Osteocyte (in vitro differentiated cells): ENCODE results near the gene CCN2. TPM values are rescaled to one million over a fixed set of nuclear protein-coding genes. Genes with fewer than 3 reads are reported as not detected.

Experiments
- DNase-seq: peaks from one replicate; pipeline ENCODE4 v3.0.0; 2021; ENCODE audit warnings: mixed read lengths; ENCODE audit not compliant: unreplicated experiment; ENCODE audit errors: extremely low spot score
- H3K27ac Mint-ChIP-seq: one replicate; pipeline ENCODE4 v1.8.0; 2021; ENCODE audit warnings: mild to moderate bottlenecking, mixed read lengths; ENCODE audit not compliant: unreplicated experiment
- H3K27me3 Mint-ChIP-seq: one replicate; pipeline ENCODE4 v1.8.0; 2021; ENCODE audit warnings: mixed read lengths; ENCODE audit not compliant: unreplicated experiment
- H3K36me3 Mint-ChIP-seq: one replicate; pipeline ENCODE4 v1.8.0; 2021; ENCODE audit warnings: mixed read lengths; ENCODE audit not compliant: unreplicated experiment
- H3K4me1 Mint-ChIP-seq: one replicate; pipeline ENCODE4 v1.8.0; 2021; ENCODE audit warnings: mixed read lengths; ENCODE audit not compliant: unreplicated experiment
- H3K4me3 Mint-ChIP-seq: one replicate; pipeline ENCODE4 v1.8.0; 2021; ENCODE audit warnings: mild to moderate bottlenecking, moderate library complexity, mixed read lengths; ENCODE audit not compliant: unreplicated experiment
- H3K9me3 Mint-ChIP-seq: one replicate; pipeline ENCODE4 v1.8.0; 2021; ENCODE audit warnings: mixed read lengths; ENCODE audit not compliant: unreplicated experiment
- total RNA-seq: library from RNA; stranded (reverse); gene quantifications from 2 replicates; pipeline ENCODE4 v1.2.1, GENCODE V29; 2021
- TF ChIP-seq, protein P1 (sequence below): fragments of 200-600 bp; sonication (generic); IDR thresholded peaks from 2 replicates; pipeline ENCODE4 v1.5.0; 2021; ENCODE audit warnings: antibody characterized with exemption, mild to moderate bottlenecking, moderate library complexity

CCN2 gene
- total RNA-seq, 1 donor from 2014 or later, result 878 TPM

DNA sequence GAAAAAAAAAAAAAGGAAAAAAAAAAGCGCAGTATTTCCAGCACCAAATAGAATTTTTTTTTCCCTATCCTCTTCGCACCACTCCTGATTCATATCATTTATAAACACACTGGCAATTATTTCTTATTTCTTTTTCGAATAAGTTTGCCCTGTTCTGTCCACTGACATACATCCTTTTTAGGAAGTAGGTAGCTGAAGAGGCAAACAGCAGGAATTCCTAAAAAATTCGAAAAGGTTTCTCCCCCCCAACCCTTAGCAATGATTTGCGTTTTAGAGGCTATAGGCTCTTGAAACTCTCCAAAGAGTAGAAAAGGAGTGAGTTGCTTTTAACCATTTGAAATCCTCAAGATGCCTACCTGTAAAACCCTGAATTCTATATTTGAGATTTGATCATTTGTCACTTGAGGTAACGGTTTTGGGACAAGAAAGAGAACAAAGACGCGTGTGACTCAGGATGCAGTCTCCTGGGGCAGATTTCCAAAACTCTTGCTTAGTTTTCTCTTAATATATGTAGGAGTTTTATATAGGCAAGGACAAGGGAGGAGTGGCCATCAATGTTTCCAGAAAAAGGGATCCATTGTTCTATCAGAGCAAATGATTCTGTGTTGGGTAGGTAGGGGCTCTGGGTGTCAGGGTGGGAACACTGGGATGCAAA, 531 bp upstream of the CCN2 start:
- Mint-ChIP-seq H3K4me1 (peaks cover 79% of the 10 kb centered on the region), H3K27ac (peak overlapping the region; percentile 96), H3K27me3 (no peaks in the 10 kb centered on the region), H3K36me3 (peaks cover 27% of the 10 kb centered on the region), H3K9me3 (no peaks in the 10 kb centered on the region), H3K4me3 (peak overlapping the region; percentile 76)
- DNase-seq, result no peak
- TF ChIP-seq, protein P1, sequence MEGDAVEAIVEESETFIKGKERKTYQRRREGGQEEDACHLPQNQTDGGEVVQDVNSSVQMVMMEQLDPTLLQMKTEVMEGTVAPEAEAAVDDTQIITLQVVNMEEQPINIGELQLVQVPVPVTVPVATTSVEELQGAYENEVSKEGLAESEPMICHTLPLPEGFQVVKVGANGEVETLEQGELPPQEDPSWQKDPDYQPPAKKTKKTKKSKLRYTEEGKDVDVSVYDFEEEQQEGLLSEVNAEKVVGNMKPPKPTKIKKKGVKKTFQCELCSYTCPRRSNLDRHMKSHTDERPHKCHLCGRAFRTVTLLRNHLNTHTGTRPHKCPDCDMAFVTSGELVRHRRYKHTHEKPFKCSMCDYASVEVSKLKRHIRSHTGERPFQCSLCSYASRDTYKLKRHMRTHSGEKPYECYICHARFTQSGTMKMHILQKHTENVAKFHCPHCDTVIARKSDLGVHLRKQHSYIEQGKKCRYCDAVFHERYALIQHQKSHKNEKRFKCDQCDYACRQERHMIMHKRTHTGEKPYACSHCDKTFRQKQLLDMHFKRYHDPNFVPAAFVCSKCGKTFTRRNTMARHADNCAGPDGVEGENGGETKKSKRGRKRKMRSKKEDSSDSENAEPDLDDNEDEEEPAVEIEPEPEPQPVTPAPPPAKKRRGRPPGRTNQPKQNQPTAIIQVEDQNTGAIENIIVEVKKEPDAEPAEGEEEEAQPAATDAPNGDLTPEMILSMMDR, result no peak

DNA sequence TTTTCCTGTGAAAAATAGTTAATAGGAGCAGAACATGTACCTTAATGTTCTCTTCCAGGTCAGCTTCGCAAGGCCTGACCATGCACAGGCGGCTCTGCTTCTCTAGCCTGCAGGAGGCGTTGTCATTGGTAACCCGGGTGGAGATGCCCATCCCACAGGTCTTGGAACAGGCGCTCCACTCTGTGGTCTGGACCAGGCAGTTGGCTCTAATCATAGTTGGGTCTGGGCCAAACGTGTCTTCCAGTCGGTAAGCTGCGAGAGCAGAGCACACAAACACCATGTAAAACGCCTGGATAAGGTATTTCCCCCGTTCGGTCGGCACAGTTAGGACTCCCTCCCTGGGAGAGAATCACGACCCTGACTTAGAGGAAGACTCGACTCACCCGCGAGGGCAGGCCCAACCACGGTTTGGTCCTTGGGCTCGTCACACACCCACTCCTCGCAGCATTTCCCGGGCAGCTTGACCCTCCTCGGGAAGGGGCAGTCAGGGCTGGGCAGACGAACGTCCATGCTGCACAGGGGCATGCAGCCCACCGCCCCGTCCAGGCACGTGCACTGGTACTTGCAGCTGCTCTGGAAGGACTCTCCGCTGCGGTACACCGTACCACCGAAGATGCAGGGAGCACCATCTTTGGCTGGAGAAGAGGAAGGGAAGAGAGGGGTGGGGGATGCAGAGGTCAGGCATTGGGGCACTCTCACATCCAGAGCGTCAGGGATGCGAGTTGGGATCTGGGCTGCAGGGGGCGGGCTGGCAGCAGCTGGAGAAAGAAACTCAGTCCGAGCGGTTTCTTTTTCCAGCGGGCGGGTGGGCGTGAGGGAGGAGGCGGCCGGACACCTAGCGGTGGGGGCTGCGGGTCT, 1.0 kb downstream of the CCN2 start:
- H3K9me3 Mint-ChIP-seq, result no peaks in the 10 kb centered on the region
- DNase-seq, result peak; percentile 91
- H3K4me1 Mint-ChIP-seq, result peaks cover 73% of the 10 kb centered on the region
- peaks cover 27% of the 10 kb centered on the region for H3K36me3 Mint-ChIP-seq
- H3K4me3 Mint-ChIP-seq, result peak overlapping the region; percentile 93
- H3K27ac Mint-ChIP-seq, result peak overlapping the region; percentile 95
- TF ChIP-seq, protein P1, result peak; percentile 65
- H3K27me3 Mint-ChIP-seq, result no peaks in the 10 kb centered on the region

DNA sequence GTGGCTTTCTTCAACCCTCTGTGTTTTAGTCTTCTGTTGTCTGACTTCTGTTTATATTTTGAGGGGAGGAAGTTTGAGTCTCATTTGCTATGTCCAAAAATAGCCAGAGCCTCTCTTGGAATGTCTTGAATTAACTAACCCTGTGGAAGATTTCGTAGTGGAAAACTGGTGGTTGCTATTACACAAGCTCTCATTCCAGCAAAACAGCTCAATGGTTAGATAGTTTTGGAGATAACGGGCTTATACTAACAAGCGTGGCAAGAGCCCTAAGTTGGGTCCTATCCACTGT, 1.6 kb downstream of the CCN2 start:
- no peaks in the 10 kb centered on the region for H3K27me3 Mint-ChIP-seq
- peak overlapping the region; percentile 95 for H3K27ac Mint-ChIP-seq
- TF ChIP-seq, protein P1, result no peak
- H3K36me3 Mint-ChIP-seq, result peaks cover 27% of the 10 kb centered on the region
- no peak for DNase-seq
- H3K4me1 Mint-ChIP-seq, result peaks cover 68% of the 10 kb centered on the region
- H3K4me3 Mint-ChIP-seq, result peak overlapping the region; percentile 93
- H3K9me3 Mint-ChIP-seq, result no peaks in the 10 kb centered on the region

GRCh38 chr6:131948692-131949619, 2.2 kb downstream of the CCN2 start:
- Mint-ChIP-seq H3K9me3 (no peaks in the 10 kb centered on the region), H3K36me3 (peaks cover 27% of the 10 kb centered on the region), H3K4me3 (peak overlapping the region; percentile 93), H3K27me3 (no peaks in the 10 kb centered on the region), H3K4me1 (peaks cover 62% of the 10 kb centered on the region), H3K27ac (peak overlapping the region; percentile 95)
- TF ChIP-seq, protein P1, result no peak
- DNase-seq, result no peak
